SK-N-SH (cell line): Measurements from ENCODE around the gene FSHR. TPM values are rescaled to one million over a fixed set of nuclear protein-coding genes. Genes with fewer than 3 reads are reported as not detected.

Experiments
- CTCF ChIA-PET: fragments of 300-600, 350-600 bp; formaldehyde crosslinking; extraction: SDS; loops from one replicate; lab custom pipeline; 2021; lab: Yijun Ruan, JAX
- POLR2A ChIA-PET: fragments of 350-600 bp; sonication (Branson Sonifier 250); formaldehyde crosslinking; extraction: SDS; loops from one replicate; lab custom pipeline; 2020; ENCODE audit warnings: antibody characterized with exemption, inconsistent platforms; lab: Yijun Ruan, JAX
- DNase-seq: peaks from one replicate; pipeline ENCODE4 v3.0.0; 2012
- H2AFZ ChIP-seq: fragments of 200-600 bp; sonication (generic); 2 replicates; pipeline ENCODE4 v1.8.1; 2016; ENCODE audit warnings: antibody characterized with exemption, mild to moderate bottlenecking, low read depth
- H3F3A ChIP-seq: fragments of 200-600 bp; sonication (generic); replicated peaks from 2 replicates; pipeline ENCODE3; 2016; ENCODE audit warnings: antibody characterized with exemption, mild to moderate bottlenecking; ENCODE audit not compliant: insufficient read depth
- H3K27ac ChIP-seq, 2 experiments: fragments of 200-500 bp in 1 of 2; fragments of 200-600 bp in 1 of 2; sonication (Bioruptor generic) in 1 of 2; sonication (generic), shearing (Covaris generic) in 1 of 2; 2 replicates each; pipeline versions ENCODE4 v1.5.1 to v1.6.1; 2014 to 2016; ENCODE audit warnings: low read depth in 2 of 2, inconsistent platforms in 1 of 2, low read length in 1 of 2, mild to moderate bottlenecking in 1 of 2, mixed read lengths in 1 of 2
- H3K27me3 ChIP-seq: fragments of 200-600 bp; sonication (generic), shearing (Covaris generic); 2 replicates; pipeline ENCODE4 v1.6.1; 2016; ENCODE audit warnings: mixed run types; ENCODE audit not compliant: insufficient read depth
- H3K36me3 ChIP-seq, 2 experiments: fragments of 200-500 bp in 1 of 2; fragments of 200-600 bp in 1 of 2; sonication (Bioruptor generic) in 1 of 2; sonication (generic) in 1 of 2; replicated peaks in 1 of 2; 2 replicates each; pipeline versions ENCODE3 to v1.5.1; 2014 to 2016; ENCODE audit warnings: low read length in 1 of 2, mild to moderate bottlenecking in 1 of 2; ENCODE audit not compliant: insufficient read depth in 2 of 2, control insufficient read depth in 1 of 2
- H3K4me1 ChIP-seq, 2 experiments: fragments of 200-500 bp in 1 of 2; fragments of 200-600 bp in 1 of 2; sonication (Bioruptor generic) in 1 of 2; sonication (generic), shearing (Covaris generic) in 1 of 2; 2 replicates each; pipeline versions ENCODE4 v1.5.1 to v1.6.1; 2014 to 2016; ENCODE audit warnings: low read depth in 1 of 2, low read length in 1 of 2, mixed run types in 1 of 2; ENCODE audit not compliant: insufficient read depth in 2 of 2, control insufficient read depth in 1 of 2
- H3K4me2 ChIP-seq: fragments of 200-600 bp; sonication (generic), shearing (Covaris generic); 2 replicates; pipeline ENCODE4 v1.6.1; 2017; ENCODE audit warnings: mixed run types
- H3K4me3 ChIP-seq, 2 experiments: fragments of 200-500 bp in 1 of 2; fragments of 200-600 bp in 1 of 2; sonication (Bioruptor generic) in 1 of 2; sonication (generic), shearing (Covaris generic) in 1 of 2; 2 replicates each; pipeline versions ENCODE4 v1.5.1 to v1.8.1; 2014 to 2016; ENCODE audit warnings: low read depth in 2 of 2, inconsistent platforms in 1 of 2, low read length in 1 of 2, mild to moderate bottlenecking in 1 of 2, mixed read lengths in 1 of 2, moderate library complexity in 1 of 2
- H3K79me2 ChIP-seq: fragments of 200-600 bp; sonication (generic); 2 replicates; pipeline ENCODE4 v1.8.1; 2017; ENCODE audit warnings: mild to moderate bottlenecking; ENCODE audit not compliant: insufficient read depth
- H3K9ac ChIP-seq: fragments of 200-600 bp; sonication (generic); 2 replicates; pipeline ENCODE4 v1.6.1; 2017; ENCODE audit warnings: mixed run types
- H3K9me2 ChIP-seq: fragments of 200-600 bp; sonication (generic); 2 replicates; pipeline ENCODE4 v1.6.1; 2017; ENCODE audit warnings: mixed run types
- H3K9me3 ChIP-seq: fragments of 200-600 bp; sonication (generic); 2 replicates; pipeline ENCODE4 v1.6.1; 2017; ENCODE audit warnings: mixed run types, mild to moderate bottlenecking, moderate library complexity
- H4K20me1 ChIP-seq: fragments of 200-600 bp; sonication (generic); 2 replicates; pipeline ENCODE4 v1.6.1; 2017; ENCODE audit warnings: mild to moderate bottlenecking, mixed run types; ENCODE audit not compliant: insufficient read depth
- CHD2 ChIP-seq: fragments of 150-350 bp; IDR thresholded peaks from 2 replicates; pipeline ENCODE4 v1.6.1; 2018; ENCODE audit warnings: low read length; ENCODE audit not compliant: partially characterized antibody
- EP300 ChIP-seq, 2 experiments: IDR thresholded peaks; 2 replicates each; pipeline versions ENCODE4 v1.4.0 to v1.6.1; 2012; ENCODE audit warnings: borderline replicate concordance in 1 of 2, low read depth in 1 of 2, low read length in 1 of 2
- FOSL2 ChIP-seq: IDR thresholded peaks from 2 replicates; pipeline ENCODE4 v1.4.0; 2012; ENCODE audit warnings: low read depth, mild to moderate bottlenecking, moderate library complexity, borderline replicate concordance
- FOXM1 ChIP-seq: IDR thresholded peaks from 2 replicates; pipeline ENCODE4 v1.4.0; 2012; ENCODE audit warnings: low read depth, mild to moderate bottlenecking
- GATA2 ChIP-seq: sonication (generic); formaldehyde crosslinking; IDR thresholded peaks from 2 replicates; pipeline ENCODE4 v1.5.0; 2020; ENCODE audit warnings: mild to moderate bottlenecking, missing genetic modification reagents
- JUND ChIP-seq: IDR thresholded peaks from 2 replicates; pipeline ENCODE4 v1.4.0; 2012
- MEF2A ChIP-seq: IDR thresholded peaks from 2 replicates; pipeline ENCODE4 v1.4.0; 2012; ENCODE audit warnings: low read depth, borderline replicate concordance
- NRF1 ChIP-seq: IDR thresholded peaks from 2 replicates; pipeline ENCODE4 v1.6.1; 2012; ENCODE audit warnings: low read depth, mild to moderate bottlenecking, low read length
- RCOR1 ChIP-seq: fragments of 150-350 bp; IDR thresholded peaks from 2 replicates; pipeline ENCODE4 v1.6.1; 2017; ENCODE audit warnings: antibody characterized with exemption, low read length
- RFX5 ChIP-seq: IDR thresholded peaks from 2 replicates; pipeline ENCODE4 v1.6.1; 2012; ENCODE audit warnings: mild to moderate bottlenecking, improper control_type of control experiment, low read length
- SIN3A ChIP-seq: IDR thresholded peaks from 2 replicates; pipeline ENCODE4 v1.6.1; 2012; ENCODE audit warnings: low read depth, mild to moderate bottlenecking, low read length, moderate library complexity, borderline replicate concordance
- TCF12 ChIP-seq: IDR thresholded peaks from 2 replicates; pipeline ENCODE4 v1.4.0; 2012
- TEAD4 ChIP-seq: IDR thresholded peaks from 2 replicates; pipeline ENCODE4 v1.4.0; 2012; ENCODE audit warnings: mild to moderate bottlenecking, borderline replicate concordance; ENCODE audit not compliant: insufficient read depth
- YY1 ChIP-seq: IDR thresholded peaks from 2 replicates; pipeline ENCODE4 v1.4.0; 2012; ENCODE audit warnings: low read depth, mild to moderate bottlenecking
- WGBS: methylation state at CpG from one replicate; pipeline ENCODE4 v1.1.6; 2017; ENCODE audit warnings: low lambda C conversion rate; 5-methylcytosine and 5-hydroxymethylcytosine counted together
- polyA plus RNA-seq, 3 experiments: library from polyadenylated mRNA; depleted of rRNA; stranded (reverse); fragments of >200 nt; gene quantifications; 2 replicates each; pipeline ENCODE4 v1.2.3, GENCODE V29; 2012
- TF ChIP-seq, protein P1 (sequence below): IDR thresholded peaks from 2 replicates; pipeline ENCODE4; 2012
- TF ChIP-seq, protein P2 (sequence below): fragments of 150-350 bp; IDR thresholded peaks from 2 replicates; pipeline ENCODE4 v1.6.1; 2016; ENCODE audit warnings: mild to moderate bottlenecking, low read depth, low read length
- TF ChIP-seq, protein P3 (sequence below): IDR thresholded peaks from 2 replicates; pipeline ENCODE4 v1.4.0; 2012; ENCODE audit warnings: low read depth, borderline replicate concordance
- TF ChIP-seq, protein P4 (sequence below): fragments of 200-600 bp; sonication (generic); IDR thresholded peaks from 2 replicates; pipeline ENCODE4 v1.6.1; 2017; ENCODE audit warnings: antibody characterized with exemption, mild to moderate bottlenecking, moderate library complexity

FSHR gene
- polyA plus RNA-seq, 1 of the 3 experiments (the other 2 are of a cell fraction) = not detected

DNA sequence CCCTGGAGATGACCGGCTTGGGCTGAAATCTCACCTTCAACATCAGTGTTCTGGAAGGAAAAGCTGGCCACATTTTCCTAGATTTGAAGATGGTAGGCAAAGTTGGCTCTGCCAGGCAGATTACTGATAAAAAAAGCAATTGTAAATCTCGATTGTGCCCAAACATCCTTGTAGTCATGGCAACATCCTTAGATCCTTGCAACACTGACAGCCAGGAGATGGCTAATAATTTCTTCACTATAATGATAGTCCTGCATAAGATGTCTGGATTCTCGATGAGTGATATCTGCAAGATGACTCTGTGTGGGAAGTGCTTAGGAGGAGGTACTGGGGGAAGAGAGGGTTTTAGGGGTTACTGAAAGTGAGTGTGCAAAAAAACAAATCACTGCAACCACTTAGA is 149.1 kb downstream of the FSHR start:
- Histone ChIP-seq H3K27me3 (no peaks in the 10 kb centered on the region), H3K9me2 (no peaks in the 10 kb centered on the region), H3K4me3 (no peak overlapping the region), H4K20me1 (no peaks in the 10 kb centered on the region), H3K36me3 (no peaks in the 10 kb centered on the region)
- DNase-seq = no peak
- TF ChIP-seq, protein P1, sequence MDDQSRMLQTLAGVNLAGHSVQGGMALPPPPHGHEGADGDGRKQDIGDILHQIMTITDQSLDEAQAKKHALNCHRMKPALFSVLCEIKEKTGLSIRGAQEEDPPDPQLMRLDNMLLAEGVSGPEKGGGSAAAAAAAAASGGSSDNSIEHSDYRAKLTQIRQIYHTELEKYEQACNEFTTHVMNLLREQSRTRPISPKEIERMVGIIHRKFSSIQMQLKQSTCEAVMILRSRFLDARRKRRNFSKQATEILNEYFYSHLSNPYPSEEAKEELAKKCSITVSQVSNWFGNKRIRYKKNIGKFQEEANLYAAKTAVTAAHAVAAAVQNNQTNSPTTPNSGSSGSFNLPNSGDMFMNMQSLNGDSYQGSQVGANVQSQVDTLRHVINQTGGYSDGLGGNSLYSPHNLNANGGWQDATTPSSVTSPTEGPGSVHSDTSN = no peak
- TF ChIP-seq FOXM1 (no peak), YY1 (no peak), FOSL2 (no peak), EP300 (IDR thresholded peaks at IDR 0.05; ENCODE audit: borderline replicate concordance in 1 of 2, low read depth in 1 of 2, low read length in 1 of 2) (no peak), CHD2 (no peak)
- TF ChIP-seq, protein P2, sequence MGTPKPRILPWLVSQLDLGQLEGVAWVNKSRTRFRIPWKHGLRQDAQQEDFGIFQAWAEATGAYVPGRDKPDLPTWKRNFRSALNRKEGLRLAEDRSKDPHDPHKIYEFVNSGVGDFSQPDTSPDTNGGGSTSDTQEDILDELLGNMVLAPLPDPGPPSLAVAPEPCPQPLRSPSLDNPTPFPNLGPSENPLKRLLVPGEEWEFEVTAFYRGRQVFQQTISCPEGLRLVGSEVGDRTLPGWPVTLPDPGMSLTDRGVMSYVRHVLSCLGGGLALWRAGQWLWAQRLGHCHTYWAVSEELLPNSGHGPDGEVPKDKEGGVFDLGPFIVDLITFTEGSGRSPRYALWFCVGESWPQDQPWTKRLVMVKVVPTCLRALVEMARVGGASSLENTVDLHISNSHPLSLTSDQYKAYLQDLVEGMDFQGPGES = no peak
- TF ChIP-seq, all 33 proteins: peak for 0
- no peak overlapping the region for H2AFZ ChIP-seq
- no peaks in the 10 kb centered on the region for H3K79me2 ChIP-seq
- peaks cover 0 to 3% of the 10 kb centered on the region in 2 experiments; a peak in 1 of 4 replicates for H3K4me1 ChIP-seq
- no peak overlapping the region for H3K9ac ChIP-seq
- no peaks in the 10 kb centered on the region for H3F3A ChIP-seq
- no peak overlapping the region for H3K27ac ChIP-seq
- ChIA-PET POLR2A (no interaction called here), CTCF (no interaction called here)
- no peak overlapping the region for H3K4me2 ChIP-seq
- no peaks in the 10 kb centered on the region for H3K9me3 ChIP-seq
- 17% methylated on average over 3 of the region's 3 CpGs for WGBS

DNA sequence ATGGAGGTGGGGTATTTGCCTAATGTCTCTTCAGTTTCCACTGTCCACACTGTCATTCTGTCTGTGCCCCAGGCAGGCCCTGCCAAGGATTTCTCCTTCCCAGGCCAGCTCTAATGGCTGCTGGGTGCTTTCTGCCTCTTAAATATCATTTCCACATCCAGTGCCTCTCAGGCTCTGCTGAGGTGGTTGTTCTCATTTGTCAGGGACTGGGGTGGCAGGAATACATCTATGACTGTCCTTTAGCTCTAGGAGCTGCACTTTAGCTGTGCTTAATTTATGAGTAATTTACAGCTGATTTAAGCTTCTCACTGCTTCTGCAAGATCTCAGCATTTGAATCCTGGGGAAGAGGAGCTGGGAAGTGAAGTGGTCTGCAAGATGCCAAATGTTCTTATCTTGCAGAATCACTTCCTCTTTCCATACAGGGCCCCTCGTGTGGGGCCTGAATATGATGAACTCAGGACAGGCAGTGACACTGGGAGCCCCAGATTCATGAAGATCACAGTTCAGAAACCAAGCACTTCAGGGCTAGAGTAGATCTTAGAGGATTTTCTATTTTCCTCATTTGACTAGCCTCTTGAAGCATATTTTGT is 150.2 kb downstream of the FSHR start:
- no peaks in the 10 kb centered on the region for H3K79me2 ChIP-seq
- H3K9me3 ChIP-seq = no peaks in the 10 kb centered on the region
- H3K9ac ChIP-seq = no peak overlapping the region
- no peak for DNase-seq
- no peaks in the 10 kb centered on the region for H4K20me1 ChIP-seq
- H3K36me3 ChIP-seq = no peaks in the 10 kb centered on the region
- no peak overlapping the region for H2AFZ ChIP-seq
- H3K4me2 ChIP-seq = no peak overlapping the region
- no peak overlapping the region for H3K27ac ChIP-seq
- POLR2A ChIA-PET = no interaction called here
- H3K27me3 ChIP-seq = no peaks in the 10 kb centered on the region
- no peak overlapping the region for H3K4me3 ChIP-seq
- H3F3A ChIP-seq = no peaks in the 10 kb centered on the region
- H3K9me2 ChIP-seq = no peaks in the 10 kb centered on the region
- CTCF ChIA-PET = interaction anchor here (0.9 kb wide), 1 partner anchor 13 kb away, joined by 3 read pairs; no protein-coding TSS in a partner anchor
- H3K4me1 ChIP-seq = peaks cover 0 to 3% of the 10 kb centered on the region in 2 experiments; a peak in 1 of 4 replicates
- WGBS = 9% methylated on average over 1 of the region's 1 CpG
- TF ChIP-seq GATA2 (CRISPR knock-in tag) (no peak), MEF2A (no peak), TCF12 (no peak), CHD2 (no peak), RCOR1 (no peak), JUND (no peak), FOSL2 (no peak), NRF1 (no peak), FOXM1 (no peak), RFX5 (no peak), SIN3A (no peak), TEAD4 (no peak)
- TF ChIP-seq, protein P2 = no peak
- TF ChIP-seq, protein P3, sequence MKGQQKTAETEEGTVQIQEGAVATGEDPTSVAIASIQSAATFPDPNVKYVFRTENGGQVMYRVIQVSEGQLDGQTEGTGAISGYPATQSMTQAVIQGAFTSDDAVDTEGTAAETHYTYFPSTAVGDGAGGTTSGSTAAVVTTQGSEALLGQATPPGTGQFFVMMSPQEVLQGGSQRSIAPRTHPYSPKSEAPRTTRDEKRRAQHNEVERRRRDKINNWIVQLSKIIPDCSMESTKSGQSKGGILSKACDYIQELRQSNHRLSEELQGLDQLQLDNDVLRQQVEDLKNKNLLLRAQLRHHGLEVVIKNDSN = no peak
- TF ChIP-seq, protein P1 = no peak
- TF ChIP-seq, protein P4, sequence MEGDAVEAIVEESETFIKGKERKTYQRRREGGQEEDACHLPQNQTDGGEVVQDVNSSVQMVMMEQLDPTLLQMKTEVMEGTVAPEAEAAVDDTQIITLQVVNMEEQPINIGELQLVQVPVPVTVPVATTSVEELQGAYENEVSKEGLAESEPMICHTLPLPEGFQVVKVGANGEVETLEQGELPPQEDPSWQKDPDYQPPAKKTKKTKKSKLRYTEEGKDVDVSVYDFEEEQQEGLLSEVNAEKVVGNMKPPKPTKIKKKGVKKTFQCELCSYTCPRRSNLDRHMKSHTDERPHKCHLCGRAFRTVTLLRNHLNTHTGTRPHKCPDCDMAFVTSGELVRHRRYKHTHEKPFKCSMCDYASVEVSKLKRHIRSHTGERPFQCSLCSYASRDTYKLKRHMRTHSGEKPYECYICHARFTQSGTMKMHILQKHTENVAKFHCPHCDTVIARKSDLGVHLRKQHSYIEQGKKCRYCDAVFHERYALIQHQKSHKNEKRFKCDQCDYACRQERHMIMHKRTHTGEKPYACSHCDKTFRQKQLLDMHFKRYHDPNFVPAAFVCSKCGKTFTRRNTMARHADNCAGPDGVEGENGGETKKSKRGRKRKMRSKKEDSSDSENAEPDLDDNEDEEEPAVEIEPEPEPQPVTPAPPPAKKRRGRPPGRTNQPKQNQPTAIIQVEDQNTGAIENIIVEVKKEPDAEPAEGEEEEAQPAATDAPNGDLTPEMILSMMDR = no peak
